ENCODE results near the gene DIP2A. TPM values are rescaled to one million over a fixed set of nuclear protein-coding genes. Genes with fewer than 3 reads are reported as not detected.

Gene DIP2A
- total and polyA plus RNA-seq, 4 donors, result 5.3 to 61.5 (median 28.0) TPM

- H3K36me3 ChIP-seq (ENCODE audit: control insufficient read depth in 1 of 2, insufficient read depth in 2 of 2, low read length in 1 of 2), result no peaks in the 10 kb centered on the region
- H3K27ac ChIP-seq (ENCODE audit: low read depth in 1 of 2, low read length in 2 of 2), result no peak overlapping the region
- H3K27me3 ChIP-seq (ENCODE audit: control insufficient read depth in 1 of 2, insufficient read depth in 2 of 2, low read length in 1 of 2), result no peaks in the 10 kb centered on the region
- no peaks in the 10 kb centered on the region for H3K4me1 ChIP-seq (ENCODE audit: control insufficient read depth in 1 of 2, insufficient read depth in 2 of 2, low read length in 2 of 2)
- intact Hi-C loops (cut with DNase I), result no loop called here
- no peak overlapping the region for H3K4me3 ChIP-seq (ENCODE audit: low read length in 2 of 2)
- WGBS, 2 donors, result 76 to 83% methylated on average over 17 of the region's 17 CpGs
- peak in 1 of 2 donors; percentile 74 for DNase-seq
- no peak for ATAC-seq (ENCODE audit: low FRiP score)
- H3K9me3 ChIP-seq (ENCODE audit: control insufficient read depth, low read length), result no peaks in the 10 kb centered on the region
Measured at GRCh38 chr21:46424039-46424591, 34.6 kb upstream of the DIP2A start.

GRCh38 chr21:46424621-46425020 is 34.1 kb upstream of the DIP2A start:
- intact Hi-C loops (cut with DNase I), result no loop called here
- H3K36me3 ChIP-seq (ENCODE audit: control insufficient read depth in 1 of 2, insufficient read depth in 2 of 2, low read length in 1 of 2), result no peaks in the 10 kb centered on the region
- no peak overlapping the region for H3K4me3 ChIP-seq (ENCODE audit: low read length in 2 of 2)
- 89 to 93% methylated on average over 13 to 14 of the region's 14 CpGs for WGBS, 2 donors
- DNase-seq (peak in 1 of 2 donors; percentile 57), ATAC-seq (ENCODE audit: low FRiP score) (no peak)
- H3K27ac ChIP-seq (ENCODE audit: low read depth in 1 of 2, low read length in 2 of 2), result no peak overlapping the region
- no peaks in the 10 kb centered on the region for H3K27me3 ChIP-seq (ENCODE audit: control insufficient read depth in 1 of 2, insufficient read depth in 2 of 2, low read length in 1 of 2)
- no peaks in the 10 kb centered on the region for H3K9me3 ChIP-seq (ENCODE audit: control insufficient read depth, low read length)
- H3K4me1 ChIP-seq (ENCODE audit: control insufficient read depth in 1 of 2, insufficient read depth in 2 of 2, low read length in 2 of 2), result no peaks in the 10 kb centered on the region

- H3K36me3 ChIP-seq (ENCODE audit: control insufficient read depth in 1 of 2, insufficient read depth in 2 of 2, low read length in 1 of 2), result peaks cover 0 to under 1% of the 10 kb centered on the region in 2 donors
- no peaks in the 10 kb centered on the region for H3K27me3 ChIP-seq (ENCODE audit: control insufficient read depth in 1 of 2, insufficient read depth in 2 of 2, low read length in 1 of 2)
- H3K9me3 ChIP-seq (ENCODE audit: control insufficient read depth, low read length), result no peaks in the 10 kb centered on the region
- no peak overlapping the region for H3K4me3 ChIP-seq (ENCODE audit: low read length in 2 of 2)
- peak in 1 of 2 donors; percentile 55 for DNase-seq
- intact Hi-C loops (cut with DNase I), result no loop called here
- 92 to 95% methylated on average over 19 of the region's 19 CpGs for WGBS, 2 donors
- H3K4me1 ChIP-seq (ENCODE audit: control insufficient read depth in 1 of 2, insufficient read depth in 2 of 2, low read length in 2 of 2), result no peaks in the 10 kb centered on the region
- no peak overlapping the region for H3K27ac ChIP-seq (ENCODE audit: low read depth in 1 of 2, low read length in 2 of 2)
- no peak for ATAC-seq (ENCODE audit: low FRiP score)
Measured at GRCh38 chr21:46425041-46425440, 33.6 kb upstream of the DIP2A start.

GRCh38 chr21:46425571-46425970 is 33.1 kb upstream of the DIP2A start:
- Histone ChIP-seq H3K4me1 (ENCODE audit: control insufficient read depth in 1 of 2, insufficient read depth in 2 of 2, low read length in 2 of 2) (no peaks in the 10 kb centered on the region), H3K36me3 (ENCODE audit: control insufficient read depth in 1 of 2, insufficient read depth in 2 of 2, low read length in 1 of 2) (peaks cover 0 to 2% of the 10 kb centered on the region in 2 donors), H3K27ac (ENCODE audit: low read depth in 1 of 2, low read length in 2 of 2) (no peak overlapping the region), H3K4me3 (ENCODE audit: low read length in 2 of 2) (no peak overlapping the region), H3K9me3 (ENCODE audit: control insufficient read depth, low read length) (no peaks in the 10 kb centered on the region), H3K27me3 (ENCODE audit: control insufficient read depth in 1 of 2, insufficient read depth in 2 of 2, low read length in 1 of 2) (no peaks in the 10 kb centered on the region)
- DNase-seq (no peak), ATAC-seq (ENCODE audit: low FRiP score) (no peak)
- intact Hi-C loops (cut with DNase I), result no loop called here
- 92 to 95% methylated on average over 23 of the region's 23 CpGs for WGBS, 2 donors

- 89 to 93% methylated on average over 22 of the region's 22 CpGs for WGBS, 2 donors
- ATAC-seq (ENCODE audit: low FRiP score), result no peak
- peaks cover 0 to 2% of the 10 kb centered on the region in 2 donors for H3K36me3 ChIP-seq (ENCODE audit: control insufficient read depth in 1 of 2, insufficient read depth in 2 of 2, low read length in 1 of 2)
- H3K4me1 ChIP-seq (ENCODE audit: control insufficient read depth in 1 of 2, insufficient read depth in 2 of 2, low read length in 2 of 2), result no peaks in the 10 kb centered on the region
- intact Hi-C loops (cut with DNase I), result no loop called here
- no peak overlapping the region for H3K27ac ChIP-seq (ENCODE audit: low read depth in 1 of 2, low read length in 2 of 2)
- no peaks in the 10 kb centered on the region for H3K9me3 ChIP-seq (ENCODE audit: control insufficient read depth, low read length)
- peak in 1 of 2 donors; percentile 57 for DNase-seq
- H3K4me3 ChIP-seq (ENCODE audit: low read length in 2 of 2), result no peak overlapping the region
- H3K27me3 ChIP-seq (ENCODE audit: control insufficient read depth in 1 of 2, insufficient read depth in 2 of 2, low read length in 1 of 2), result no peaks in the 10 kb centered on the region
Measured at GRCh38 chr21:46426313-46427046, 32.2 kb upstream of the DIP2A start.

- WGBS, 2 donors, result 93 to 94% methylated on average over 14 of the region's 14 CpGs
- no peak overlapping the region for H3K4me3 ChIP-seq (ENCODE audit: low read length in 2 of 2)
- H3K27ac ChIP-seq (ENCODE audit: low read depth in 1 of 2, low read length in 2 of 2), result no peak overlapping the region
- no peaks in the 10 kb centered on the region for H3K4me1 ChIP-seq (ENCODE audit: control insufficient read depth in 1 of 2, insufficient read depth in 2 of 2, low read length in 2 of 2)
- DNase-seq, result no peak
- no peaks in the 10 kb centered on the region for H3K27me3 ChIP-seq (ENCODE audit: control insufficient read depth in 1 of 2, insufficient read depth in 2 of 2, low read length in 1 of 2)
- H3K36me3 ChIP-seq (ENCODE audit: control insufficient read depth in 1 of 2, insufficient read depth in 2 of 2, low read length in 1 of 2), result peaks cover 3 to 8% of the 10 kb centered on the region in 2 donors
- intact Hi-C loops (cut with DNase I), result no loop called here
- no peaks in the 10 kb centered on the region for H3K9me3 ChIP-seq (ENCODE audit: control insufficient read depth, low read length)
- no peak for ATAC-seq (ENCODE audit: low FRiP score)
Measured at GRCh38 chr21:46427516-46427915, 31.2 kb upstream of the DIP2A start.

GRCh38 chr21:46428286-46428685 is 30.4 kb upstream of the DIP2A start:
- Histone ChIP-seq H3K27me3 (ENCODE audit: control insufficient read depth in 1 of 2, insufficient read depth in 2 of 2, low read length in 1 of 2) (no peaks in the 10 kb centered on the region), H3K36me3 (ENCODE audit: control insufficient read depth in 1 of 2, insufficient read depth in 2 of 2, low read length in 1 of 2) (peaks cover 3 to 8% of the 10 kb centered on the region in 2 donors), H3K4me1 (ENCODE audit: control insufficient read depth in 1 of 2, insufficient read depth in 2 of 2, low read length in 2 of 2) (no peaks in the 10 kb centered on the region), H3K4me3 (ENCODE audit: low read length in 2 of 2) (no peak overlapping the region), H3K27ac (ENCODE audit: low read depth in 1 of 2, low read length in 2 of 2) (no peak overlapping the region), H3K9me3 (ENCODE audit: control insufficient read depth, low read length) (no peaks in the 10 kb centered on the region)
- DNase-seq (no peak), ATAC-seq (ENCODE audit: low FRiP score) (no peak)
- WGBS, 2 donors, result 90 to 97% methylated on average over 23 of the region's 23 CpGs
- intact Hi-C loops (cut with DNase I), result no loop called here

- intact Hi-C loops (cut with DNase I), result no loop called here
- H3K27me3 ChIP-seq (ENCODE audit: control insufficient read depth in 1 of 2, insufficient read depth in 2 of 2, low read length in 1 of 2), result no peaks in the 10 kb centered on the region
- H3K27ac ChIP-seq (ENCODE audit: low read depth in 1 of 2, low read length in 2 of 2), result no peak overlapping the region
- H3K9me3 ChIP-seq (ENCODE audit: control insufficient read depth, low read length), result no peaks in the 10 kb centered on the region
- no peak overlapping the region for H3K4me3 ChIP-seq (ENCODE audit: low read length in 2 of 2)
- H3K4me1 ChIP-seq (ENCODE audit: control insufficient read depth in 1 of 2, insufficient read depth in 2 of 2, low read length in 2 of 2), result no peaks in the 10 kb centered on the region
- ATAC-seq (ENCODE audit: low FRiP score) (no peak), DNase-seq (no peak)
- H3K36me3 ChIP-seq (ENCODE audit: control insufficient read depth in 1 of 2, insufficient read depth in 2 of 2, low read length in 1 of 2), result peaks cover 3 to 8% of the 10 kb centered on the region in 2 donors
- 96% methylated on average over 44 of the region's 44 CpGs for WGBS, 2 donors
Measured at GRCh38 chr21:46428987-46429710, 29.5 kb upstream of the DIP2A start.

All from aorta (tissue), 5 donors.